Natural killer cell treated with Interleukin-12 subunit alpha and Interleukin-12 subunit beta and Interleukin-15 and Interleukin-18, amount 100 ng/mL, for 72 hours (primary cell): ENCODE results near the gene FARSB. TPM values are rescaled to one million over a fixed set of nuclear protein-coding genes. Genes with fewer than 3 reads are reported as not detected.

ENCODE experiments used
- ATAC-seq, 2 donors: fragments of 150-1000 bp; cut with Tn5 transposase in 1 of 2; sonication (Bioruptor Pico), chemical (Tn5 transposase) in 1 of 2; 2 replicates each; pipeline ENCODE4 v1.10.0; 2021
- DNase-seq: peaks from one replicate; pipeline ENCODE4 v3.0.0; 2022; ENCODE audit warnings: low spot score
- H3K27ac Mint-ChIP-seq, 2 donors: 1 replicate in 1 of 2; 2 replicates in 1 of 2; pipeline ENCODE4 v1.8.0; 2022; ENCODE audit warnings: mixed read lengths in 2 of 2, mild to moderate bottlenecking in 1 of 2, moderate library complexity in 1 of 2
- H3K27me3 Mint-ChIP-seq, 2 donors: 1 replicate in 1 of 2; 2 replicates in 1 of 2; pipeline ENCODE4 v1.8.0; 2022; ENCODE audit warnings: mixed read lengths in 2 of 2
- H3K36me3 Mint-ChIP-seq: one replicate; pipeline ENCODE4 v1.8.0; 2022; ENCODE audit warnings: mixed read lengths
- H3K4me1 Mint-ChIP-seq, 2 donors: 1 replicate in 1 of 2; 2 replicates in 1 of 2; pipeline ENCODE4 v1.8.0; 2022; ENCODE audit warnings: low read depth in 2 of 2, mixed read lengths in 2 of 2, mild to moderate bottlenecking in 1 of 2
- H3K4me3 Mint-ChIP-seq: one replicate; pipeline ENCODE4 v1.8.0; 2022; ENCODE audit warnings: mixed read lengths
- H3K9me3 Mint-ChIP-seq: 2 replicates; pipeline ENCODE4 v1.8.0; 2022; ENCODE audit warnings: mixed read lengths
- total RNA-seq, 2 donors: library from RNA; stranded (reverse); gene quantifications; one replicate each; pipeline ENCODE4 v1.2.3, GENCODE V29; 2022

FARSB gene
- total RNA-seq, 2 donors from 2014 or later: 27.7 to 44.5 TPM

- Mint-ChIP-seq H3K27ac (peak overlapping the region; percentile 6 to 19), H3K36me3 (peaks cover 21% of the 10 kb centered on the region), H3K9me3 (no peaks in the 10 kb centered on the region), H3K27me3 (no peaks in the 10 kb centered on the region), H3K4me1 (peaks cover 6 to 7% of the 10 kb centered on the region in 2 donors), H3K4me3 (no peak overlapping the region)
- ATAC-seq (no peak), DNase-seq (no peak)
These were observed 83.1 kb downstream of the FARSB start for GRCh38 chr2:222572751-222573174.

GRCh38 chr2:222572264-222572721 is 83.6 kb downstream of the FARSB start:
- no peaks in the 10 kb centered on the region for H3K27me3 Mint-ChIP-seq
- no peaks in the 10 kb centered on the region for H3K9me3 Mint-ChIP-seq
- H3K4me3 Mint-ChIP-seq: no peak overlapping the region
- H3K27ac Mint-ChIP-seq: peak overlapping the region; percentile 6 to 19
- H3K4me1 Mint-ChIP-seq: peaks cover 6 to 7% of the 10 kb centered on the region in 2 donors
- ATAC-seq (peak; percentile 6 to 48), DNase-seq (no peak)
- H3K36me3 Mint-ChIP-seq: peaks cover 23% of the 10 kb centered on the region

- no peak overlapping the region for H3K27ac Mint-ChIP-seq
- no peaks in the 10 kb centered on the region for H3K27me3 Mint-ChIP-seq
- peaks cover 7% of the 10 kb centered on the region in 2 donors for H3K4me1 Mint-ChIP-seq
- DNase-seq: no peak
- H3K9me3 Mint-ChIP-seq: no peaks in the 10 kb centered on the region
- no peak for ATAC-seq
- H3K36me3 Mint-ChIP-seq: peaks cover 27% of the 10 kb centered on the region
- no peak overlapping the region for H3K4me3 Mint-ChIP-seq
These were observed 86.1 kb downstream of the FARSB start for GRCh38 chr2:222569826-222570225.

- Mint-ChIP-seq H3K27me3 (no peaks in the 10 kb centered on the region), H3K4me3 (no peak overlapping the region), H3K4me1 (peaks cover 4 to 10% of the 10 kb centered on the region in 2 donors), H3K27ac (no peak overlapping the region), H3K9me3 (no peaks in the 10 kb centered on the region), H3K36me3 (peaks cover 25% of the 10 kb centered on the region)
- ATAC-seq: no peak
- DNase-seq: no peak
These were observed 87.0 kb downstream of the FARSB start for GRCh38 chr2:222568865-222569264.

- ATAC-seq: no peak
These were observed 89.7 kb downstream of the FARSB start for GRCh38 chr2:222566229-222566628.

GRCh38 chr2:222563936-222564335 is 92.0 kb downstream of the FARSB start:
- ATAC-seq: no peak
- Mint-ChIP-seq H3K27me3 (no peaks in the 10 kb centered on the region), H3K4me3 (no peak overlapping the region), H3K36me3 (peaks cover 16% of the 10 kb centered on the region), H3K27ac (peak overlapping the region in 1 of 2 donors; percentile 6), H3K4me1 (peaks cover 19 to 21% of the 10 kb centered on the region in 2 donors), H3K9me3 (no peaks in the 10 kb centered on the region)
- DNase-seq: no peak

More at GRCh38 chr2:222566229-222566628, 89.7 kb downstream of the FARSB start:
- Mint-ChIP-seq H3K27ac (no peak overlapping the region), H3K27me3 (no peaks in the 10 kb centered on the region), H3K36me3 (peaks cover 16% of the 10 kb centered on the region), H3K4me3 (no peak overlapping the region), H3K4me1 (peaks cover 19 to 21% of the 10 kb centered on the region in 2 donors), H3K9me3 (no peaks in the 10 kb centered on the region)
- DNase-seq: no peak

GRCh38 chr2:222563106-222563718 is 92.7 kb downstream of the FARSB start:
- peak; percentile 89 to 90 for ATAC-seq
- peaks cover 16% of the 10 kb centered on the region for H3K36me3 Mint-ChIP-seq
- H3K4me1 Mint-ChIP-seq: peaks cover 19 to 21% of the 10 kb centered on the region in 2 donors
- H3K9me3 Mint-ChIP-seq: no peaks in the 10 kb centered on the region
- H3K27me3 Mint-ChIP-seq: no peaks in the 10 kb centered on the region
- no peak for DNase-seq
- H3K27ac Mint-ChIP-seq: peak overlapping the region in 1 of 2 donors; percentile 6
- H3K4me3 Mint-ChIP-seq: peak overlapping the region; percentile 22

GRCh38 chr2:222561817-222562645 is 93.9 kb downstream of the FARSB start:
- H3K4me3 Mint-ChIP-seq: no peak overlapping the region
- peaks cover 4 to 7% of the 10 kb centered on the region in 2 donors for H3K27me3 Mint-ChIP-seq
- H3K36me3 Mint-ChIP-seq: peaks cover 10% of the 10 kb centered on the region
- no peak for DNase-seq
- peaks cover 19 to 21% of the 10 kb centered on the region in 2 donors for H3K4me1 Mint-ChIP-seq
- no peak overlapping the region for H3K27ac Mint-ChIP-seq
- peaks cover 2% of the 10 kb centered on the region for H3K9me3 Mint-ChIP-seq
- peak in 1 of 2 donors; percentile 37 for ATAC-seq

GRCh38 chr2:222561151-222561550 is 94.7 kb downstream of the FARSB start:
- Mint-ChIP-seq H3K27ac (no peak overlapping the region), H3K4me3 (no peak overlapping the region)

GRCh38 chr2:222554517-222554916 is 101.4 kb downstream of the FARSB start:
- DNase-seq (no peak), ATAC-seq (no peak)
- Mint-ChIP-seq H3K9me3 (peaks cover 3% of the 10 kb centered on the region), H3K36me3 (no peaks in the 10 kb centered on the region), H3K4me3 (no peak overlapping the region), H3K27me3 (peaks cover 21 to 30% of the 10 kb centered on the region in 2 donors), H3K27ac (no peak overlapping the region), H3K4me1 (no peaks in the 10 kb centered on the region)

More at GRCh38 chr2:222561151-222561550, 94.7 kb downstream of the FARSB start:
- peaks cover 19 to 21% of the 10 kb centered on the region in 2 donors for H3K4me1 Mint-ChIP-seq
- peaks cover 3% of the 10 kb centered on the region for H3K9me3 Mint-ChIP-seq
- DNase-seq: no peak
- peaks cover 6 to 9% of the 10 kb centered on the region in 2 donors for H3K27me3 Mint-ChIP-seq
- peaks cover 10% of the 10 kb centered on the region for H3K36me3 Mint-ChIP-seq
- ATAC-seq: no peak

GRCh38 chr2:222548992-222549391 is 106.9 kb downstream of the FARSB start:
- H3K27me3 Mint-ChIP-seq: peaks cover 14 to 32% of the 10 kb centered on the region in 2 donors
- H3K27ac Mint-ChIP-seq: no peak overlapping the region
- no peaks in the 10 kb centered on the region for H3K9me3 Mint-ChIP-seq
- H3K4me3 Mint-ChIP-seq: no peak overlapping the region
- DNase-seq (no peak), ATAC-seq (no peak)
- no peaks in the 10 kb centered on the region for H3K4me1 Mint-ChIP-seq
- H3K36me3 Mint-ChIP-seq: no peaks in the 10 kb centered on the region

GRCh38 chr2:222547083-222547482 is 108.8 kb downstream of the FARSB start:
- ATAC-seq (no peak), DNase-seq (no peak)
- no peaks in the 10 kb centered on the region for H3K36me3 Mint-ChIP-seq
- no peaks in the 10 kb centered on the region for H3K4me1 Mint-ChIP-seq
- peaks cover 19 to 32% of the 10 kb centered on the region in 2 donors for H3K27me3 Mint-ChIP-seq
- no peak overlapping the region for H3K27ac Mint-ChIP-seq
- no peak overlapping the region for H3K4me3 Mint-ChIP-seq
- no peaks in the 10 kb centered on the region for H3K9me3 Mint-ChIP-seq

- Mint-ChIP-seq H3K4me3 (no peak overlapping the region), H3K27me3 (peaks cover 21 to 30% of the 10 kb centered on the region in 2 donors), H3K36me3 (no peaks in the 10 kb centered on the region), H3K4me1 (no peaks in the 10 kb centered on the region), H3K27ac (no peak overlapping the region), H3K9me3 (no peaks in the 10 kb centered on the region)
- ATAC-seq (no peak), DNase-seq (no peak)
These were observed 109.8 kb downstream of the FARSB start for GRCh38 chr2:222545823-222546795.
